ENCODE results near the gene RMND5B. TPM values are rescaled to one million over a fixed set of nuclear protein-coding genes. Genes with fewer than 3 reads are reported as not detected.
"Not testable (repeated sequence)": the region's sequence is repeated elsewhere in the genome, so short reads cannot be mapped to it uniquely, and the experiment has no call there.

Gene RMND5B, protein sequence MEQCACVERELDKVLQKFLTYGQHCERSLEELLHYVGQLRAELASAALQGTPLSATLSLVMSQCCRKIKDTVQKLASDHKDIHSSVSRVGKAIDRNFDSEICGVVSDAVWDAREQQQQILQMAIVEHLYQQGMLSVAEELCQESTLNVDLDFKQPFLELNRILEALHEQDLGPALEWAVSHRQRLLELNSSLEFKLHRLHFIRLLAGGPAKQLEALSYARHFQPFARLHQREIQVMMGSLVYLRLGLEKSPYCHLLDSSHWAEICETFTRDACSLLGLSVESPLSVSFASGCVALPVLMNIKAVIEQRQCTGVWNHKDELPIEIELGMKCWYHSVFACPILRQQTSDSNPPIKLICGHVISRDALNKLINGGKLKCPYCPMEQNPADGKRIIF
- 10 to 100 TPM; 19.9 to 29.2 TPM for total RNA-seq

DNA sequence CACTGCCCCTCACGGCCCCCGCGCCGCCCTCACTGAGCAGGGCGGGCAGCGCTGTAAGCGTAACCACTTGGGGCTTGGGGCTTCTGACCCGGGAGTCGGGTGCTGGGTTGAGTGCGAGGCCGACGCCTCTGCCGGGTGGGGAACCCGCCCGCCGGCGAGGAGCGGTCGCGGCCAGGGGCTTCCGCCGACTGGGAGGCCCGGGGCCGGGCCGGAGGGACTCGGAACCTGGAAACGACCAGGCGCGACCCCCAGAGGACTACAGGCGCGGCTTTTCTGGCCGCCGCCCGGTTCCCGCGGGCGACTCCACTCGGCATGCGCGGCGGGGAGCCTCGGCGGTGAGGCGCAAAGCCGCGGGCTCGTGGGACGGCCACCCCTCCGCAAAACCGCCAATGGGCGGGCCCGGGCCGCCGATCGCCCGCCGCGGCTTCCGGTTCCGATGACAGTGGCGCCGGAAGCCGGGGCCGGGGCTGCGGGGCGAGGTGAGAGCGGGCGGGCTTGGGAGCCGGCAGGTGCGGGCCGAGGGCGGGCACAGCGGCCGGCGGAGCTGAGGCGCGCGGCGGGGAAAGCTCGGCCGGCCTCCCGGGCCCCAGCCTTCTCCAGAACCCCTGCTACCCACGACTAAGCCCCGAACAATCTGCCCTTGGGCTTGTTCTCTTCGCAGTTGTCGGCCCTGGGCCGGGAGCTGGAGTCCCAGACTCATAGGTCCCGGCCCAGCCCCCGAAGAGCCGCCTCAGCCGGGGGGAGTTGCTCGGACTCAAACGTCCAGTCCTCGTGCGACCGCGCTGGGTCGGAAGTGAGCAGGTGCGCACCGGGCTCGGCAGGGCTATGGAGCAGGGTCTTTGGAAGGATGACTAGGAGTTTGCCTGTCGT lies at the start of gene RMND5B:
RMND5B (plus strand) TSS at position 439 of the 870 bp plus-strand sequence. CDS start 7,106 bp downstream, outside the sequence.
- no peaks in the 10 kb centered on the region for H3K27me3 Mint-ChIP-seq
- no peaks in the 10 kb centered on the region for H3K9me3 Mint-ChIP-seq
- peak; percentile 91 for DNase-seq (ENCODE audit: low spot score)
- no peaks in the 10 kb centered on the region for H3K36me3 Mint-ChIP-seq
- H3K4me3 Mint-ChIP-seq = peak within 1 kb of the TSS; percentile 69
- H3K27ac Mint-ChIP-seq = peak within 1 kb of the TSS; percentile 0 to 19
- peaks cover 9 to 10% of the 10 kb centered on the region in 2 donors for H3K4me1 Mint-ChIP-seq (ENCODE audit: low read depth in 2 of 2)
- peak; percentile 94 to 96 for ATAC-seq

DNA sequence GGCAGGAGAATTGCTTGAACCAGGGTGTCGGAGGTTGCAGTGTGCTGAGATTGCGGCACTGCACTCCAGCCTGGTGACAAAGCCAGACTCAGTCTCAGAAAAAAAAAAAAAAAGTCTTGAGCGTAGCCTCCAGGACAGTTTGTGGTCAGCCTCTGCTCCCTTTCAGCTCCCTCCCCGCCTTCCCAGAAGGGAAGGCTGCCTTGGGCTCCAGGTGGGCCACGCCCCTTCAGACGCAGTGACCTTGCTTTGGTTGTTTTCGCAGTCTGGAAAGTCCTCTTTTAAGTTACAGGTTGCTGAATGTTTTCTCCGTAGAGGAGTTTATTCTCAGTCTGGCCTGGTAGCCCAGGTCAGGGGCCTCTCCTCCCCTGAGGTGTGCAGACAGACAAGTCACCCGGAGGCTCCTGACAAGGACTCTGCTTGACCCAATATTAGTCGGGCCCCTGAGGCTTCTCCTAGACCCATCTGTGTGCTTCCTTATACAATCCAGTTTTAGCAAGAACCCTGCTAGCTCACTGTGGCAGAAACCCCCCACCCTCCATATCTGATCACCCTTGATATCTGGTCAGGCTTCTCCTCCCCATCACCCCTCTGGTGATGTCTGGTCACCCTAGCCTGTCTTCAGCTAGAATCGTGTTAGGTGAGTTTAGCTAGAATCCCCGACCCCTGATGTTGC lies 49.1 kb upstream of the RMND5B start:
- no peaks in the 10 kb centered on the region for H3K36me3 Mint-ChIP-seq
- H3K4me3 Mint-ChIP-seq = no peak overlapping the region
- ATAC-seq = no peak
- peaks cover 18 to 26% of the 10 kb centered on the region in 2 donors for H3K27me3 Mint-ChIP-seq
- no peaks in the 10 kb centered on the region for H3K9me3 Mint-ChIP-seq
- no peaks in the 10 kb centered on the region for H3K4me1 Mint-ChIP-seq (ENCODE audit: low read depth in 2 of 2)
- DNase-seq (ENCODE audit: low spot score) = no peak
- no peak overlapping the region for H3K27ac Mint-ChIP-seq

DNA sequence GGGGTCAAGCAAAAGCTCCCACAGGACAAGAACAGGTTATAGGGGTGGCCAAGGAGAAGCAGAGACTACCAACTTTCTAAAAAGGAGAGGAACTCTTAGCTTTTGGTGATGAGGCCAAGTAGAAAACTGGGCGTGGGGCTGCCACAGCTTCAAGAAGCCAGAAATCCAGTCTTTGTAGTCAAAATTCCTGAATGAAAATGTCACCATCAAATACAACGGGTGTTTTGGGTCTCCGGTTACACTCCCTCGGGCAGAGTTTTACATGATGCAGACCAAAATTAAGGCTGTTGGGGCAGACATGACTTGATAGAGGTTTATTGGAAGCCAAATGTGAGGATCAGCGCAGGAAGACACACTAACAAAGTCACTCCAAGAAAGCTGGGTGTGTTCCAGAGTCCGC lies 46.9 kb upstream of the RMND5B start:
- Mint-ChIP-seq H3K27me3 (peaks cover 19 to 28% of the 10 kb centered on the region in 2 donors), H3K27ac (no peak overlapping the region), H3K4me1 (ENCODE audit: low read depth in 2 of 2) (no peaks in the 10 kb centered on the region), H3K4me3 (no peak overlapping the region), H3K9me3 (no peaks in the 10 kb centered on the region), H3K36me3 (no peaks in the 10 kb centered on the region)
- no peak for ATAC-seq
- no peak for DNase-seq (ENCODE audit: low spot score)

DNA sequence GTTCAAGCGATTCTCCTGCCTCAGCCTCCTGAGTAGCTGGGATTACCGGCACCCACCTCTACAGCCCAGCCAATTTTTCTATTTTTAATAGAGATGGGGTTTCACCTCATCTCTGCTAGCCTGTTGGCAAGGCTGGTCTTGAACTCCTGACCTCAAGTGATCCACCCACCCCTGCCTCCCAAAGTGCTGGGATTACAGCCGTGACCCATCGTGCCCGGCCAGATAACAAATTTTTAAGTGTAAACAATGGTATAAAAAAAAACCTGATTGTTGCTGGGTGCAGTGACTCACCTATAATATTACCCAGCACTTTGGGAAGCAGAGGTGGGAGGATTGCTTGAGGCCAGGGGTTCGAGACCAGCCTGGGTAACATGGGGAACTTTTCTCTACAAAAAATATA lies 45.5 kb upstream of the RMND5B start:
- DNase-seq (ENCODE audit: low spot score) = no peak
- no peaks in the 10 kb centered on the region for H3K9me3 Mint-ChIP-seq
- H3K4me3 Mint-ChIP-seq = no peak overlapping the region
- no peak overlapping the region for H3K27ac Mint-ChIP-seq
- peaks cover 27 to 28% of the 10 kb centered on the region in 2 donors for H3K27me3 Mint-ChIP-seq
- ATAC-seq = no peak
- no peaks in the 10 kb centered on the region for H3K36me3 Mint-ChIP-seq
- peaks cover 0 to 3% of the 10 kb centered on the region in 2 donors for H3K4me1 Mint-ChIP-seq (ENCODE audit: low read depth in 2 of 2)

DNA sequence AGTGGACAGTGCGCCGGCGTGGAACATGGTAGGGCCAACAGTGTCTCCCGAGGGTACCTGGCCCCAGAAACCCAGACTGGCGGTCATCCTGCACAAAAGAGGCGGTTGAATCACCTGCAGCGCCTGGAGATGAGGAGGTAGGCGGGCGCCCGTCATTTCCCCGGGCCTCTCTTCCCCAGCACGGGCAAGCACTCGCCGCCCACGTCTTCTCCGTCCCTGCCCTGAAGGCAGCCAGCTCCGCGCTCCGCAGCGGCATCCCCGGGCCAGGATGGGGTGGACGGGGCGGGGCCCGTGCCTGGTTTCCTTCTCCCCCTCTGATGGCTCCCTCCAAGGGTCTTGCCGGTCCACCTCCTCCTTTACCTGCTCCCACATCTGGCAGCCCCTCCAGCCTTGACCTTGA lies 44.5 kb upstream of the RMND5B start:
- Mint-ChIP-seq H3K27me3 (peaks cover 26 to 27% of the 10 kb centered on the region in 2 donors), H3K4me3 (no peak overlapping the region), H3K36me3 (peaks cover 3% of the 10 kb centered on the region), H3K4me1 (ENCODE audit: low read depth in 2 of 2) (peaks cover 0 to 3% of the 10 kb centered on the region in 2 donors), H3K27ac (no peak overlapping the region), H3K9me3 (peaks cover 2% of the 10 kb centered on the region)
- DNase-seq (ENCODE audit: low spot score) = no peak
- no peak for ATAC-seq

DNA sequence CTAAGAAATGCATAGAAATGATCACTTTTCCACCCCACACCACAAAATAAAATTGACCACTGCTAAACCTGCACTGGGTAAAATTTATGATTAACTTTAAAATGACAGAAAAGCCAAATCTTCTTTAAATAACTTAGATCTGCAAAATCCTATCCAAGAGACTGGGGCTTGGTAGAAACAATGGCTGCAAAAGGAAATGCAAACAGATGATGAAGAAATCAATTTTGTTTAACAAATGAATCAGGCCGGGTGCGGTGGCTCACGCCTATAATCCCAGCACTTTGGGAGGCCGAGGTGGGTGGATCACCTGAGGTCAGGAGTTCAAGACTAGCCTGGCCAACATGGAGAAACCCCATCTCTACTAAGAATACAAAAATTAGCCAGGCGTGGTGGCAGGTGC lies 43.6 kb upstream of the RMND5B start:
- H3K9me3 Mint-ChIP-seq; H3K4me3 Mint-ChIP-seq; DNase-seq (ENCODE audit: low spot score); H3K36me3 Mint-ChIP-seq; ATAC-seq; H3K4me1 Mint-ChIP-seq (ENCODE audit: low read depth in 2 of 2); H3K27ac Mint-ChIP-seq: not testable (repeated sequence)
- peaks cover 27% of the 10 kb centered on the region in 2 donors for H3K27me3 Mint-ChIP-seq

DNA sequence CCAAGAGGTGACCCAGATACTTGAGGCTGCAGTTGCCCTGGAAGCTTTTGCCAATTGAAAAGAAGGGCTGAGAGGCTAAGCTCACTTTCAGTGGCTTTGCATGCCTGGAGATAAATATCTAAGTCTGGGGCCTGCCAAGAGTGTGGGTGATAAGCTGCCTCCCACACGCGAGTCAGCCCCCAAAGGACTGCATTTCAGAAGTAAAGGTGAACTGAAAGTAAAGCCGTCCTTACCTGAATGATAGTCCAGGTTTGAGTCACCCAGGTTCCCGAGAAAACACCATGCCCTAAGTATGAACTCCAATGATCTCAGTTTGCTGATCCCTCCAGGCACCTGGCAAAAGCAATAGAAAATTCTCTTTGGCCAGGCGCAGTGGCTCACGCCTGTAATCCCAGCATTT lies 40.0 kb upstream of the RMND5B start:
- no peak for ATAC-seq
- Mint-ChIP-seq H3K27me3 (peaks cover 22 to 24% of the 10 kb centered on the region in 2 donors), H3K27ac (no peak overlapping the region), H3K4me1 (ENCODE audit: low read depth in 2 of 2) (peaks cover 0 to 9% of the 10 kb centered on the region in 2 donors), H3K36me3 (peaks cover 6% of the 10 kb centered on the region), H3K9me3 (peaks cover 3% of the 10 kb centered on the region), H3K4me3 (no peak overlapping the region)
- DNase-seq (ENCODE audit: low spot score) = no peak

DNA sequence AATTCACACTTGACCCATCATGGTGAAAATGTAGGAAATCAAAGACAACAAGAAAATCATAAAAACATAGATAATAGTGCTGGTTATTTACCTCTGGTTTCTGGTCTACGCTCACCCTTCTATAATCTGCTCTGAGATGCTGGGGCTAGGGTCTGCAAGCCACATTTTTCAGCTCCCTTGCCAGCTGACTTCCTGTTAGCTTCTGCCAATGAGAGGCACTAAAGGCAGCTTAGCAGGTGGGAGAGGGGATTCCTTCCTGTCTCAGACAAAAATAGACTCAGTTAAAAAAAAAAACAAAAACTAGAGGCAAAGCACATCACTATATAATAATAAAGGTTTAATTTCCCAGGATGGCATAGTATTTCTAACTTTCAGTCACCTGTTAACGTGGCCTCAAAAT lies 37.7 kb upstream of the RMND5B start:
- no peak for ATAC-seq
- peaks cover 22 to 24% of the 10 kb centered on the region in 2 donors for H3K27me3 Mint-ChIP-seq
- H3K4me3 Mint-ChIP-seq = no peak overlapping the region
- no peak overlapping the region for H3K27ac Mint-ChIP-seq
- no peak for DNase-seq (ENCODE audit: low spot score)
- H3K9me3 Mint-ChIP-seq = peaks cover 3% of the 10 kb centered on the region
- H3K36me3 Mint-ChIP-seq = peaks cover 6% of the 10 kb centered on the region
- peaks cover 0 to 11% of the 10 kb centered on the region in 2 donors for H3K4me1 Mint-ChIP-seq (ENCODE audit: low read depth in 2 of 2)

DNA sequence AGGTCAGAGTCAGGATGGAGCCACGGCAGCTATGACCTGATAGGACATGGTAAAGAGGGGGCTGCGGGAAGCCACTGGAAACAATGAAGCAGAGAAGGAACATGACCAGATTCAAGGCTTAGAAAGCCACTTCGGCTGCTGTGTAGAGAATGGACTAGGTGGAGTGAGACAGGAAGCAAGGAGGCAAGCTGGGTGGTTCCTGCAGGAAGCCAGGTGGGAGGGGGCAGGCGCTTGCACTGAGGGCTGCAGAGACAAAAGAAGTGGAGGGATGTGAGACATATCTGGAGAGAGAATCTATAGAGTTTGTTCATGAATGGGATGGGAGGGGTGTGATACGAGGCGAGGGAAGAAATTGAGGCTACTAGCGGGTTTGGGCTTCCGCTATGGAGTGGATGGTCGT lies 36.5 kb upstream of the RMND5B start:
- Mint-ChIP-seq H3K36me3 (peaks cover 6% of the 10 kb centered on the region), H3K4me3 (no peak overlapping the region), H3K27me3 (peaks cover 10 to 19% of the 10 kb centered on the region in 2 donors), H3K27ac (no peak overlapping the region), H3K9me3 (peaks cover 3% of the 10 kb centered on the region), H3K4me1 (ENCODE audit: low read depth in 2 of 2) (peaks cover 0 to 10% of the 10 kb centered on the region in 2 donors)
- no peak for DNase-seq (ENCODE audit: low spot score)
- no peak for ATAC-seq

DNA sequence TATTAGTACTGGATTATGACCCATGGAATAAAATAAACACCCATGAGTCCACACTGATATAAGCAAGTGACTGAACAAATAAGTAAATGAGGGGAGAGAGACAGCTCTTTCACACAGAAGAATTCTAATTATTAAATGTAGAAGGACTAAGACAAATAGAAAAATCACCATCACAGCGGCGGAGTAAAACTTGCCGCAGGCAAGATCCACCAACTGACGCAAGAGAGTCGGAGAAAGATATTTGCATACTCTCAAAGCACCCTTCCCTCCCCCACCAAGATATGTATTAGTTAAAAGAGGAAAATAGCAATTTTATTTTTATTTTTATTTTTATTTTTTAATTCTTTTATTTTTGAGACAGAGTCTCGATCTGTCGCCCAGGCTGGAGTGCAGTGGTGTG lies 32.1 kb upstream of the RMND5B start:
- no peaks in the 10 kb centered on the region for H3K36me3 Mint-ChIP-seq
- H3K4me3 Mint-ChIP-seq = no peak overlapping the region
- no peak overlapping the region for H3K27ac Mint-ChIP-seq
- peaks cover 0 to 11% of the 10 kb centered on the region in 2 donors for H3K4me1 Mint-ChIP-seq (ENCODE audit: low read depth in 2 of 2)
- no peak for DNase-seq (ENCODE audit: low spot score)
- H3K27me3 Mint-ChIP-seq = peaks cover 6 to 12% of the 10 kb centered on the region in 2 donors
- ATAC-seq = no peak
- H3K9me3 Mint-ChIP-seq = no peaks in the 10 kb centered on the region

DNA sequence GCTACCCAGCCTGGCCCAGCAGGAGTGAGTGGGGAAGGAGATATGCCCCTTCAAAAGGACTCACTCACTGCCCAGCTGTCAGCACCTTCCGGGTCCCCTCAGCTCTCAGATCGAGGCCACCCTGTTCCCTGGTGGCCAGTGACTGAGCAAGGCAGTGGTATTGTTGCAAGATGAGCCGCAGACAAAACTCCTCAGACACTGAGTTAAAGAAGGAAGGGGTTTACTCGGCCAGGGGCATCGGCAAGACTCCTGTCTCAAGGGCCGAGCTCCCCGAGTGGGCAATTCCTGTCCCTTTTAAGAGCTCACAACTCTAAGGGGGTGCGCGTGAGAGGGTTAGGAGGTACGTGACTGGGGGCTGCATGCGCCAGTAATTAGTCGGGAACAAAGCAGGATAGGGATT lies 27.2 kb upstream of the RMND5B start:
- Mint-ChIP-seq H3K27me3 (peaks cover 5 to 7% of the 10 kb centered on the region in 2 donors), H3K36me3 (no peaks in the 10 kb centered on the region), H3K9me3 (no peaks in the 10 kb centered on the region), H3K27ac (peak overlapping the region in 1 of 2 donors; percentile 78), H3K4me3 (no peak overlapping the region), H3K4me1 (ENCODE audit: low read depth in 2 of 2) (peaks cover 0 to 2% of the 10 kb centered on the region in 2 donors)
- no peak for ATAC-seq
- no peak for DNase-seq (ENCODE audit: low spot score)

DNA sequence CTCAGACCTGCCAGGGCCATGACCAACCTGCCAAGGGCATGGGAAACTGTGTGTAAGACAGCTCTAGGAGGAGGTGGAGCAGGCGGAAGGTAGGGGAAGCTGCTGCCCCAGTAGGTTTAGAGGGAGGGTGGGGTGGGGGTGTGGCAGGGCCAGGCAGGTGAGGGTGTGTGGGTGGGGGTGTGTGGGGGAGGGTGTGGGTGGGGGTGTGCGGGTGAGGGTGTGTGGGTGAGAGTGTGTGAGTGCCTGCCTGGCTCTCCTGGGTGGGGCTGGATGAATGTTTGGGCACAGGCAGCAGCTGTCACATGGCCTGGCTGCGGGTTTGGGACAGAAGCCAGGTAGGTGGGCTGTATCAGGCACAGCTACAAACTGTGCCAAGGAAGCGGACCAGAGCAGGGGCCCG lies 26.3 kb upstream of the RMND5B start:
- Mint-ChIP-seq H3K27me3 (peaks cover 5 to 7% of the 10 kb centered on the region in 2 donors), H3K36me3 (no peaks in the 10 kb centered on the region), H3K9me3 (no peaks in the 10 kb centered on the region), H3K27ac (no peak overlapping the region), H3K4me3 (no peak overlapping the region), H3K4me1 (ENCODE audit: low read depth in 2 of 2) (peaks cover 0 to 2% of the 10 kb centered on the region in 2 donors)
- DNase-seq (ENCODE audit: low spot score) (no peak), ATAC-seq (no peak)

DNA sequence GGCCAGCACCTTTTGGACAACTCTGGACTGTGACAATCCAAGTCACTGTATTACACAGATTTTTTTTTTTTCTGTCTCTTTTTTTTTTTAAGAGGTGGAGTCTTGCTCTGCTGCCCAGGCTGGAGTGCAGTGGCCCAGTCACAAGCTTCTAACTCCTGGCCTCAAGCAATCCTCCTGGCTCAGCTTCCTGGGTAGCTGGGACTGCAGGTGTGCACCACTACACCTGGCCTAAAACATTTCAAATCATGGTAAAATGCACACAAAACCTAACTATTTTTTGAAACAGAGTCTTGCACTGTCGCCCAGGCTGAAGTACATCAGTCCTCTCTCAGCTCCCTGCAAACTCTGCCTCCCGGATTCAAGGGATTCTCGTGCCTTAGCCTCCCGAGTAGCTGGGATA lies 24.7 kb upstream of the RMND5B start:
- no peak overlapping the region for H3K4me3 Mint-ChIP-seq
- no peaks in the 10 kb centered on the region for H3K9me3 Mint-ChIP-seq
- no peaks in the 10 kb centered on the region for H3K36me3 Mint-ChIP-seq
- no peak for ATAC-seq
- DNase-seq (ENCODE audit: low spot score) = no peak
- H3K4me1 Mint-ChIP-seq (ENCODE audit: low read depth in 2 of 2) = no peaks in the 10 kb centered on the region
- H3K27ac Mint-ChIP-seq = no peak overlapping the region
- H3K27me3 Mint-ChIP-seq = peaks cover 12 to 15% of the 10 kb centered on the region in 2 donors
